H1 (cell line): Measurements from ENCODE around the gene MYO16. TPM values are rescaled to one million over a fixed set of nuclear protein-coding genes. Genes with fewer than 3 reads are reported as not detected.

ENCODE experiments used
- CTCF ChIA-PET: fragments of 300-600 bp; sonication (Branson Sonifier 250); formaldehyde crosslinking; loops from one replicate; lab custom pipeline; 2021; ENCODE audit not compliant: partially characterized antibody; lab: Charles Lee
- POLR2A ChIA-PET: fragments of 300-600 bp; sonication (Branson Sonifier 250); formaldehyde crosslinking; loops from one replicate; lab custom pipeline; 2021; ENCODE audit warnings: inconsistent platforms; ENCODE audit not compliant: partially characterized antibody; lab: Charles Lee
- DNase-seq, 2 experiments: peaks; one replicate each; pipeline versions ENCODE4 v3.0.0 to v3.0.0-alpha.2; 2010 to 2022; ENCODE audit warnings: low spot score in 2 of 2, low read depth in 1 of 2, mixed read lengths in 1 of 2
- FAIRE-seq: peaks from 2 replicates; lab custom pipeline; 2011; peaks lifted over from hg19 to GRCh38; lab: Jason Lieb, UNC
- H2AFZ ChIP-seq: 2 replicates; pipeline ENCODE4 v1.8.1; 2012; ENCODE audit warnings: low read length, inconsistent platforms
- H2AK5ac ChIP-seq: 2 replicates; pipeline ENCODE4 v1.6.1; 2013; ENCODE audit warnings: low read depth, low read length
- H2BK120ac ChIP-seq: replicated peaks from 2 replicates; pipeline ENCODE3; 2013; ENCODE audit warnings: low read depth, low read length, inconsistent platforms
- H2BK12ac ChIP-seq: 2 replicates; pipeline ENCODE4 v1.6.1; 2013; ENCODE audit warnings: low read depth, low read length
- H2BK15ac ChIP-seq: 2 replicates; pipeline ENCODE4 v1.6.1; 2013; ENCODE audit warnings: low read length
- H2BK20ac ChIP-seq: 2 replicates; pipeline ENCODE4 v1.6.1; 2013; ENCODE audit warnings: low read length
- H2BK5ac ChIP-seq: 2 replicates; pipeline ENCODE4 v1.6.1; 2013; ENCODE audit warnings: low read depth, low read length
- H3K14ac ChIP-seq: 2 replicates; pipeline ENCODE4 v1.6.1; 2013; ENCODE audit warnings: inconsistent platforms; ENCODE audit not compliant: insufficient read length
- H3K18ac ChIP-seq: 2 replicates; pipeline ENCODE4 v1.6.1; 2013; ENCODE audit warnings: low read length; ENCODE audit errors: extremely low read depth
- H3K23ac ChIP-seq: 2 replicates; pipeline ENCODE4 v1.6.1; 2013; ENCODE audit warnings: inconsistent platforms; ENCODE audit not compliant: insufficient read length
- H3K23me2 ChIP-seq: 2 replicates; pipeline ENCODE4 v1.6.1; 2013; ENCODE audit warnings: low read depth, low read length
- H3K27ac ChIP-seq: 2 replicates; pipeline ENCODE4 v1.6.1; 2011; ENCODE audit warnings: low read depth, low read length, inconsistent platforms
- H3K27me3 ChIP-seq, 4 experiments: replicated peaks in 1 of 4; 1 replicate in 1 of 4; 2 replicates in 3 of 4; pipeline versions ENCODE4 v1.6.1 to v1.8.1; 2011 to 2013; ENCODE audit warnings: low read length in 3 of 4, mild to moderate bottlenecking in 3 of 4, inconsistent platforms in 2 of 4, mixed read lengths in 2 of 4, moderate library complexity in 1 of 4; ENCODE audit not compliant: control insufficient read depth in 3 of 4, insufficient read depth in 3 of 4; ENCODE audit errors: extremely low read depth in 1 of 4
- H3K36me3 ChIP-seq, 4 experiments: 2 replicates each; pipeline versions ENCODE4 v1.6.1 to v1.8.1; 2011 to 2013; ENCODE audit warnings: mild to moderate bottlenecking in 4 of 4, low read length in 3 of 4, moderate library complexity in 2 of 4, control low read depth in 1 of 4, inconsistent platforms in 1 of 4; ENCODE audit not compliant: insufficient read depth in 4 of 4, control insufficient read depth in 2 of 4
- H3K4ac ChIP-seq: replicated peaks from 2 replicates; pipeline ENCODE3; 2013; ENCODE audit warnings: low read length, low read depth, mixed read lengths, inconsistent platforms; ENCODE audit not compliant: insufficient read length
- H3K4me1 ChIP-seq, 4 experiments: replicated peaks in 1 of 4; 1 replicate in 1 of 4; 2 replicates in 3 of 4; pipeline versions ENCODE4 v1.6.1 to v1.8.1; 2011 to 2013; ENCODE audit warnings: low read length in 3 of 4, inconsistent platforms in 2 of 4, mixed read lengths in 1 of 4; ENCODE audit not compliant: insufficient read depth in 4 of 4, control insufficient read depth in 3 of 4
- H3K4me2 ChIP-seq, 2 experiments: 2 replicates each; pipeline versions ENCODE4 v1.6.1 to v1.8.1; 2011 to 2013; ENCODE audit warnings: low read depth in 2 of 2, low read length in 2 of 2, control low read depth in 1 of 2, inconsistent platforms in 1 of 2, mild to moderate bottlenecking in 1 of 2; ENCODE audit not compliant: insufficient read depth in 1 of 2
- H3K4me3 ChIP-seq, 4 experiments: fragments of 200-600, 300-600 bp in 1 of 4; sonication (generic), shearing (Covaris generic), sonication (Bioruptor Twin) in 1 of 4; 2 replicates each; pipeline versions ENCODE4 v1.5.1 to v1.8.1; 2011 to 2016; ENCODE audit warnings: low read length in 4 of 4, low read depth in 3 of 4, control low read depth in 2 of 4, inconsistent platforms in 2 of 4, mild to moderate bottlenecking in 2 of 4, mixed read lengths in 1 of 4, moderate library complexity in 1 of 4; ENCODE audit not compliant: insufficient read depth in 2 of 4; ENCODE audit errors: extremely low read depth in 1 of 4
- H3K56ac ChIP-seq: replicated peaks from 2 replicates; pipeline ENCODE3; 2013; ENCODE audit warnings: low read depth, mild to moderate bottlenecking, mixed read lengths, low read length, inconsistent platforms; ENCODE audit not compliant: insufficient read length
- H3K79me1 ChIP-seq: 2 replicates; pipeline ENCODE4 v1.6.1; 2013; ENCODE audit warnings: low read depth, low read length, control low read depth
- H3K79me2 ChIP-seq, 2 experiments: 2 replicates each; pipeline versions ENCODE4 v1.6.1 to v1.8.1; 2012 to 2013; ENCODE audit warnings: low read length in 2 of 2, mild to moderate bottlenecking in 2 of 2, inconsistent platforms in 1 of 2; ENCODE audit not compliant: insufficient read depth in 2 of 2, control insufficient read depth in 1 of 2
- H3K9ac ChIP-seq, 4 experiments: replicated peaks in 1 of 4; 1 replicate in 1 of 4; 2 replicates in 3 of 4; pipeline versions ENCODE4 v1.6.1 to v1.8.1; 2011 to 2013; ENCODE audit warnings: low read depth in 3 of 4, low read length in 3 of 4, control low read depth in 2 of 4, mild to moderate bottlenecking in 2 of 4, moderate library complexity in 2 of 4, inconsistent platforms in 1 of 4; ENCODE audit errors: extremely low read depth in 1 of 4
- H3K9me3 ChIP-seq, 2 experiments: 2 replicates each; pipeline versions ENCODE4 v1.6.1 to v1.8.1; 2012 to 2013; ENCODE audit warnings: mild to moderate bottlenecking in 2 of 2, moderate library complexity in 2 of 2, control low read depth in 1 of 2, inconsistent platforms in 1 of 2, low read depth in 1 of 2, low read length in 1 of 2, mixed read lengths in 1 of 2; ENCODE audit not compliant: insufficient read depth in 2 of 2
- H4K20me1 ChIP-seq, 2 experiments: replicated peaks in 1 of 2; 2 replicates each; pipeline versions ENCODE3 to v1.8.1; 2011 to 2013; ENCODE audit warnings: inconsistent platforms in 2 of 2, low read length in 2 of 2, mild to moderate bottlenecking in 1 of 2; ENCODE audit not compliant: insufficient read depth in 2 of 2, control insufficient read depth in 1 of 2
- H4K5ac ChIP-seq: 2 replicates; pipeline ENCODE4 v1.6.1; 2013; ENCODE audit warnings: low read length, low read depth, mixed read lengths, inconsistent platforms; ENCODE audit not compliant: insufficient read length
- H4K8ac ChIP-seq: 2 replicates; pipeline ENCODE4 v1.8.0; 2013; ENCODE audit warnings: mild to moderate bottlenecking, moderate library complexity, low read length, inconsistent platforms; ENCODE audit not compliant: insufficient read depth; ENCODE audit errors: extremely low read depth
- H4K91ac ChIP-seq: replicated peaks from 2 replicates; pipeline ENCODE3; 2013; ENCODE audit warnings: low read length, mixed read lengths, inconsistent platforms; ENCODE audit not compliant: insufficient read length
- WGBS, 2 experiments: shearing (Covaris generic) in 1 of 2; methylation state at CpG; one replicate each; pipeline versions ENCODE4 v1.1.6 to v1.1.7; 2013 to 2015; ENCODE audit warnings: low lambda C conversion rate in 2 of 2, mixed read lengths in 2 of 2, inconsistent platforms in 1 of 2, low coverage in 1 of 2, missing lambda C conversion rate in 1 of 2; ENCODE audit not compliant: insufficient replicate concordance in 2 of 2, insufficient coverage in 1 of 2, insufficient read length in 1 of 2; ENCODE audit errors: extremely low coverage in 1 of 2, missing lambda C conversion rate in 1 of 2; 5-methylcytosine and 5-hydroxymethylcytosine counted together
- polyA plus RNA-seq, 7 experiments: library from polyadenylated mRNA; depleted of rRNA in 3 of 7; stranded (reverse) in 5 of 7; unstranded in 2 of 7; fragments of >200 nt in 5 of 7; fragments of 200-250 nt in 2 of 7; gene quantifications; 1 replicate in 5 of 7; 2 replicates in 1 of 7; 4 replicates in 1 of 7; pipeline versions ENCODE4 v1.2.1 to v1.2.3, GENCODE V29; 2011 to 2013; ENCODE audit warnings: missing spikeins in 2 of 7, mixed read lengths in 2 of 7
- total RNA-seq: library from RNA; stranded (reverse); fragmentation: NEBNext Ultra II Directional; extraction: Animal tissue kit (Norgen Biotek cat#: 25700); gene quantifications from 2 replicates; pipeline ENCODE4 v1.2.1, GENCODE V29; 2021

Gene MYO16
- total and polyA plus RNA-seq, 2 of the 8 experiments (the other 6 are each of a cell fraction or from before 2014, with no cell fraction given), result 0.02 to 0.22 TPM

DNA sequence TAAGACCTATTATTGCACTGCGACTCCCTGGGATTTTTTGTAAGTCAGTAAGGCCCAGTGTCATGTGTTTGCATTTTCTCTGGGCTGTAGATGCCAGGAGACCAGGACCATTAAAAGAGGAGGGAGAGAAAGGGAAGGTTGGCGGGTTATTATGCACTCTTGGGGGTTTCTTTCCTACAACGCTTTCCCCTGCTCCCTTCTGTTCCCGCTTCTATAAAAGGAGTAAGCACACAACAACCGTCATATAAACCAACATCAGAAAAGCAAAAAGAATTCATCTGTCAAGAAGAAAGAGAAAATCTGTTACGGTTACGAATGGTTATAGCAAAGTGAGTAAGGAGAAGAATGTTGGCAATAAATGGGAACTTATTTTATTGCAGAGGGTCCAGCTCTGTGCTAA lies 615.2 kb downstream of the MYO16 start:
- Histone ChIP-seq H3K4me1 (peaks cover 0 to 2% (median 0%) of the 10 kb centered on the region in 4 experiments; a peak in 1 of 7 replicates), H3K9me3 (peaks cover 2 to 4% of the 10 kb centered on the region in 2 experiments; a peak in 1 of 4 replicates), H3K9ac (no peak overlapping the region), H3K79me1 (no peaks in the 10 kb centered on the region), H4K20me1 (no peaks in the 10 kb centered on the region), H4K5ac (no peak overlapping the region), H3K36me3 (no peaks in the 10 kb centered on the region), H3K79me2 (no peaks in the 10 kb centered on the region), H3K4ac (no peak overlapping the region), H2BK120ac (no peak overlapping the region), H3K4me2 (no peak overlapping the region), H3K27ac (no peak overlapping the region), H3K56ac (no peak overlapping the region), H4K8ac (no peak overlapping the region), H3K18ac (no peak overlapping the region), H3K27me3 (no peaks in the 10 kb centered on the region), H2AFZ (no peak overlapping the region), H3K4me3 (no peak overlapping the region), H2AK5ac (no peak overlapping the region), H2BK12ac (no peak overlapping the region), H3K23ac (no peak overlapping the region), H2BK20ac (no peak overlapping the region), H2BK5ac (no peak overlapping the region), H4K91ac (no peak overlapping the region), H3K23me2 (no peaks in the 10 kb centered on the region), H2BK15ac (no peak overlapping the region), H3K14ac (no peak overlapping the region)
- no peak for DNase-seq
- WGBS, 2 experiments, result 93% methylated on average over 7 of the region's 7 CpGs; no CpG with 5 or more reads in 1 of the 2 experiments
- ChIA-PET CTCF (no interaction called here), POLR2A (no interaction called here)
- FAIRE-seq, result no peak
